Skin of body (tissue), 2 donors: Measurements from ENCODE around the gene SORD. TPM values are rescaled to one million over a fixed set of nuclear protein-coding genes. Genes with fewer than 3 reads are reported as not detected.
"Not testable (repeated sequence)": the region's sequence is repeated elsewhere in the genome, so short reads cannot be mapped to it uniquely, and the experiment has no call there.

Experiments used
- DNase-seq: peaks from one replicate; lab custom pipeline; 2025; lab: John Stamatoyannopoulos, UW
- total RNA-seq: library from RNA; depleted of rRNA; stranded (reverse); fragments of >200 nt; gene quantifications from one replicate; pipeline ENCODE4 v1.2.3, GENCODE V29; 2014

The SORD gene
- total RNA-seq, 1 donor from 2014 or later = 9.0 TPM

- no peak for DNase-seq
Observed at GRCh38 chr15:45097466-45097865, 74.5 kb downstream of the SORD start.

DNA sequence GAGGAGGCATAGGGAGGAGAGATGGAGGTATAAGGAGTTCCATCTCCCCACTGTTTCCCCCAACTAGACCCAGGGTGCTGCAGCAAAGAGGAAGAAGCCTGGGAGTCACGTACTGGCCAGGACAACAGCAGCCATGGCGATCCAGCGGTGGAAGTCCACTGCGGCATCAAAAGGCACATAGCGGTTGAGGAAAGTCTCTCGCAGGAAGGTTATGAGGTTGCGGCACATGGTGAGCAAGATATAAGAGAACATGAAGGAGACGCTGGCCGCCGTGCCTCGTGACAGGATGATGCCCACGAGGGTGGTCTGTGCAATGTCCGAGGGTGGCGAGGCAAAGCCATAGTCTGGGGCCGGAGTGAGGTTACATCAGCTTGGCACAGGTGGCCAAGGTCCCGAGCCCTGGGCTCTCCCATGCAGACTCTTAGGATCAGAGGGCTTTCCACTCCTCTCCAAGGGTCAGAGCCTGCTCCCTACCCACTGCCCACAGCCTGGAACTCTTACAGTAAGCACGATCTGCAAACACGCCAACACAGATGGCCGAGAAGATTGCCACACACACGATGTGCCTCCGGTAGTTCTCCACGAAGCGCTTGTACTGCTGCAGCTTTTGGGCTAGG lies 76.7 kb downstream of the SORD start:
- no peak for DNase-seq

- DNase-seq = no peak
Observed at GRCh38 chr15:45100884-45101625, 78.1 kb downstream of the SORD start.

DNA sequence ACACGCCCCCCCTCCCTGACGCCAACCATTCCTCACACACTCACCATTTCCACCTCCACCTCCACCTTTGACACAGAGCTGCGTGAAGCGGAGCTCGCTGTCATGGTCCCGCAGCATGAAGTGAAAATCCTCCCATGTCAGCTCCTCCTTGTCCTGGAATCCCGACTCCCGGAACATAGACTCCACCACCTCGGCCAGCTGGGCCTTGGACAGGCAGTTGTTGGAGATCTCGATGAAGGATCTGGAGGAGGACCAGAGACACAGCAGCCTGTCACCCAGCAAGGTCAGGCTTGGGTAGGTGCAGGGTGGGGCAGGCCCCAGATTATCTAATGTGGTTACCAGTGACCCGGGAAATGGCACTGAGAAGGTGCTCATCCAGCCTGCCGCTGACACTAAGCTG lies 78.8 kb downstream of the SORD start:
- no peak for DNase-seq

- no peak for DNase-seq
Observed at GRCh38 chr15:45102226-45102625, 79.2 kb downstream of the SORD start.

GRCh38 chr15:45104170-45104569 lies 81.2 kb downstream of the SORD start:
- not testable (repeated sequence) for DNase-seq

DNA sequence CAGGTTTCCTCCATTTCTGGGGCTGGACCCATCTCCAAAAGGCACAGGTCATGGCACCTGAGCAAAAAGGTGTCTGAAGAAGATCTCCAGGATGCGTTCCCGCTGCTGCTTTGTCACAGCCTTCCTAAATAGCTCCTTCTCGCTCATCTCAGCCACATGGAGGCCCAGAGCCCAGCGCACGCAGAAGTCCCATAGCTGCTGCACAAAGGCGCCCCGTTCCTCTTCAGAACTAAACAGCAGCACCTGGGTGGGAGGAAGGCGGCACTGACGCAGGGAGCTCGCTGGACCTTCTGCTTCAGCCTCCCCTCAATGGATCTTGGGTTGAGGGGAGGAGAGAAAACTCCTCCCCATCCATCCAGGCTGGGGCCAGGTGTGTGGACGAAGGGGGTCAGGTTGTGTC lies 82.6 kb downstream of the SORD start:
- no peak for DNase-seq

DNA sequence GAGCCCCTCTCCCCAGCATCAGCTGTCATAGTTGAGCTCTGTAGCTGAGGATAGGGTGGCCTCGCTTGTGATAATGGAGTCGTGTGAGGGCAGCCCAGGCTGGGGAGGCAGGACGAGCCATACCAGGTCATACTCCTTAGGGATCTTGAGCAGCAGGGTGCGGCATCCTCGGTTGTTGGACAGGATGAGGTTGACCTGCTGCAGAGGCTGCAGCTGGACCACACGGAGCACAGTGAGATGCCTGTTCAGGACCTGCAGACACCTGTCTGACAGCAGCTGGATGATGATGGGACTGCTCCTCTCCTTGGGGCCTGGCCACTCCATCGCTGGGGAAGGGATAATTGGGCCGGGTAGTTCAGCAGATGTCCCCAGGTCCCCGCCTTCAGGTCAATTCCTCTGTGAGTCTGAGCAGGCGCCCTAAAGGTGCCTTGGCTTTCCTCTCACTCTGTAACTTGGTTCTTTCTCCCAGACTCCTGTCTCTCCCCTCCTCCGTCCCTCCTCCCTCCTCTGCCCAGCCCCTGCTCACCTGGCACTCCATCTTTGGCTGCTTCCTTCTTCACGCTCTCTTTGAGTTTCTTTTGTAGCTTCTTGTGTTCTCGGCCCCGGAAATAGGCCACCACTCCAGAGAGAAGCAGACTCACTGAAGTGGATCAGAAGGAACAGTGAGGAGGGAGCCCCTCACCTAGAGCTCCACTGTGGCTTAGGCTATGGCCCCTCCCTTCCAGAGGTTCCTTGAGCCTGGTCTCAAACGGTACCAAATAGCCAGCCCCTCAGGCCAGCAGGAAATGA lies 83.2 kb downstream of the SORD start:
- DNase-seq = no peak

DNA sequence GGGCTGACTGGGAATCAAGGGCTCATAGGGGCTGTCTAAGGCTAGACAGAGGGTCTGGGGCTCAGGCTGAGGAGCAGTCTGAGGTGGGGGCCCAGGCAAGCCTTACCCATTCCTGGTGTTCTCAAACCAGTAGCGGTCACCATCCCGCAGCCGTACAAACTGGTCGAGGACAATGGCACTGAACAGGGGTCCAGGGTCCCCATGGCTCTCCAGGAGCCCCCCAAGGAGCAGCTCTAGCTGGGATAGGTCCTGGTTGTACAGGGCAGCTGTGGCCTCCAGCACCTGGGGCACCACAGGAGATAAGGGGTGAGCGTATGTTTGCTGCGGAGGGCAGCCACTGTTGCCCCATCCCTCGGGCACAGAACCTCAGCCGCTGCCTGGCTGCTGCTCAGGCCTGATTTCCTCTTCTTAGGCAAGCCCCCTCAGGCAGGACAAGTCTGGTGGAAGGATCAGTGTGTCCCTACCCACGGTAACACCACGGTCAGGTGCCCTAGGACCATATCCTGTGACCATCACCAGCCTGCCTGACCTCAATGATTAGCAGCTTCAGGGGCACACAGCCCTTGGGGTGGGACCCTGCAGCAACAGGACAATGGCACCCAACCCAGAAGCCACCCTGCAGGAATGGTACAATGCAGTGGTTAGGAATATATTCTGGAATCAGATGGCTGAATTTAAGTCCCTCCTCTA lies 85.1 kb downstream of the SORD start:
- DNase-seq = no peak

GRCh38 chr15:45110256-45110820 lies 87.3 kb downstream of the SORD start:
- no peak for DNase-seq

GRCh38 chr15:45111390-45112142 lies 88.6 kb downstream of the SORD start:
- no peak for DNase-seq

GRCh38 chr15:45112143-45112590 lies 89.2 kb downstream of the SORD start:
- DNase-seq = no peak

GRCh38 chr15:45112591-45113379 lies 89.8 kb downstream of the SORD start:
- no peak for DNase-seq

DNA sequence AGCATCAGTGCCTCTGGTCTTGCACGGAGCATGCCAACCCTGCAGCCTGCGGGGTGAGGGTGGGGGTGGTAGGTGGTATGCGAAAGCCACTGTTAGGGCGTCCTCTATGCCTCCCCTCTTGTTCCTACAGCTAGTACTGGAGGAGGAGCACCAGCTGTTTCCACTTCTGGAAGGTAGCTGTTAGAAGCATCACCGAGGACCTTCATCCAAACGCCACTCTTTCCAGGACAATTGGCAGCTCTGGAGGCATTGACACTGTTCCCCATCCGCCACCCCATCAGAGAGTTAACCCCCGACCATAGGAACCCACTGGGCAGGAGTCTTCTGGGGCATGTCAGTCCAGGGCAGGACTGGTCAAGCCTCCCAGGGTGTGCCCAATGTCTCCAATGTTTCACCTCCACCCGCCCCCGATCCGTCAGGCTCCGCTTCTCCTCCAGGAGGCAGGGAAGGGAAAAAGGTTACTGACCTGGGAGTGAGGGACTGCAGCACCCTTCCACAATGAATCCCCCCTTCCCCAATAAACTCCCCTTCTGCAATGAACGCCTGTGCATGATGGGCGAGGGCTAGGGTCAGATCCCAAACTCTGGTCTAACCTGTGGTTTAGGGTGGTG lies 90.5 kb downstream of the SORD start:
- no peak for DNase-seq

- DNase-seq = no peak
Observed at GRCh38 chr15:45114076-45114750, 91.2 kb downstream of the SORD start, which contains the start of the genes DUOX2 and DUOXA2. DUOX2 (minus strand) TSS chr15:45114172; CDS start chr15:45113411, 761 bp downstream. DUOXA2 (plus strand) TSS chr15:45114326; CDS start chr15:45114606, 280 bp downstream.

DNA sequence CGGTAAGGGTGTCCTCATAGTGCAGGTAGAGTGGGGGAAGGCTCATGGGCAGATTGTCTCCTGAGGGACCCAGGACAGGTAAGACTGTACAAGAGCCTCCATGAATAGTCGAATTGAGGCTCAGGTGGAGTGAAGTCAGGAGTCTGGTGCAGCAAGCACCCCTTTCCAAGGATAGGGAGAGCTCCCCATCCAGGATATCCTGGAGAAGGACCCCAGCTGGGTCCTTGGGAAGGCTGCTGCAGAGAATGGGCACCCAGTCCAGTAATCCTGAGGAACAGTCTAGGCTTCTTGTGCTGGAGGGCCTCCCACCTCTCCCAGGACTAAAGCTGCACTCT lies 91.7 kb downstream of the SORD start:
- no peak for DNase-seq

DNA sequence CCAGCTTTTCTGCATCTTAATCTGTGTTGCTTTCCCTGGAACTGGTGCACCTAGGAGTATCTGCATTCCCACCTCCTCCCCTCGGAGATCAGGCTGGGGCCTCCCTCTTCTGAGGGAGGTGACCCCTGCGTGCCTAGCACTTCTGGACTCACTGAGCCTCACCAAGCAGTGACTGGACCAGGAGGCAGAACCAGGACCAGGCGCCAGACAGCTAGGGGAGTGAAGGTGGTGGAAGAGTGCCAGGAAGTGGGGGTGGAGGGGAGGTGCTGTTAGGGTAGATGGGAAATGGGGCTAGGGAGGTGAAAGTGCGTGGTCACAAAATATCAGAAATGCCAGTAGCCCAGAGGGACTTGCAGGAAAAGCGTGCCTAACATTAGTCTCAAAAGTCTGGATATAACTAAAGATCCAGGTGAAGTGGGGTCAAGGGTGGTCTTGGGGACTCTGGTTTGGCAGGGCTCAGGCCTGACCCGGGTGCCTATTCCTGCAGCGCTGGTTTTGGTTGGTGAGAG lies 92.4 kb downstream of the SORD start:
- DNase-seq = no peak

DNA sequence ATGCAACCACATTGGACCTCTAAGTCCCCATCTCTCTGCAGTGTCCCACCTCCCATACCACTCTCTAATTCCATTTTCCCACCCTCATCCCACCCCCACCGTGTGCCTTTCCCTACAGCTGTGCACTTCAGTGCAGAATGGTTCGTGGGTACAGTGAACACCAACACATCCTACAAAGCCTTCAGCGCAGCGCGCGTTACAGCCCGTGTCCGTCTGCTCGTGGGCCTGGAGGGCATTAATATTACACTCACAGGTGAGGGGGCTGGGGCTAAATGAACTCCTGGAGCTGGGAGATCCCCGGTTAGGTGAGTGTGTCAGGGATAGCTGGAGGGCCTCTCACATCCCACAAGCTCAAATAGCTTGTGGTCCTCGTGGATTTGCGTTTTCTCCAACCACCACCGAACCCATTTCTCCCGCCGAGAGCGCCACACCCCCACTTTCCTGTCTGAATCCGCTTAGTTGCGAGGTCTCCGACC lies 93.0 kb downstream of the SORD start:
- no peak for DNase-seq
